HUDEP-2 (cell line): Measurements from ENCODE around the gene NFE2L3.
A peak's percentile ranks its signal among the peaks of the same experiment; 100 is the strongest.
"Not testable (repeated sequence)": the region's sequence is repeated elsewhere in the genome, so short reads cannot be mapped to it uniquely, and the experiment has no call there.

Experiments used
- DNase-seq, 76 experiments: peaks; one replicate each; lab custom pipeline; 2025; ENCODE audit not compliant: unreplicated experiment in 76 of 76; lab: John Stamatoyannopoulos, UW

Gene NFE2L3

GRCh38 chr7:26167303-26167934 lies 15.4 kb downstream of the NFE2L3 start:
- DNase-seq, result no peak

GRCh38 chr7:26168458-26169023 lies 16.5 kb downstream of the NFE2L3 start:
- no peak for DNase-seq

- DNase-seq, result no peak
Observed at GRCh38 chr7:26169271-26169670, 17.3 kb downstream of the NFE2L3 start.

- DNase-seq, result no peak
Observed at GRCh38 chr7:26170663-26171062, 18.7 kb downstream of the NFE2L3 start.

- no peak for DNase-seq
Observed at GRCh38 chr7:26171601-26172000, 19.6 kb downstream of the NFE2L3 start.

DNA sequence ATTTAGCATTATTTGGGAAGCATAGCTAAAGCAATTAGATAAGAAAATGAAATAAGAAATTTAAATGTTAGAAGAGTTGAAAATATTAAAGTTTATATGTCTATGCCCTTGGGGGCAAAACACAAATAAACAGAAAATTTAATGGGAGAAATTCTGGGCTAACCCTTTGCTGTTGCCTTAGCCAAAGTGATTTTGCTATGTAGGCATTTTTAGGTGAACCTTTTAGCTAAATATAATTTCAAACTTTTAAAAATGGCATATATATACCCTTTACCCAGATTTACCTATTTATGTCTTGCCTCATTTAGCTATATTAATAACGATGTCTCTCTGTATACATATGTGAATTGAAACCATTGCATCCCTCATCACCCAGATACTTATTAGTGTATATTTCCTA lies 20.1 kb downstream of the NFE2L3 start:
- no peak for DNase-seq

DNA sequence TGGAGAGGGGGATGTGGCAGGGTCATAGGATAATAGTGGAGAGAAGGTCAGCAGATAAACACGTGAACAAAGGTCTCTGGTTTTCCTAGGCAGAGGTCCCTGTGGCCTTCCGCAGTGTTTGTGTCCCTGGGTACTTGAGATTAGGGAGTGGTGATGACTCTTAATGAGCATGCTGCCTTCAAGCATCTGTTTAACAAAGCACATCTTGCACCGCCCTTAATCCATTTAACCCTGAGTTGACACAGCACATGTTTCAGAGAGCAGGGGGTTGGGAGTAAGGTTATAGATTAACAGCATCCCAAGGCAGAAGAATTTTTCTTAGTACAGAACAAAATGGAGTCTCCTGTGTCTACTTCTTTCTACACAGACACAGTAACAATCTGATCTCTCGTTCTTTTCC lies 23.9 kb downstream of the NFE2L3 start:
- DNase-seq, result not testable (repeated sequence)

GRCh38 chr7:26176696-26177095 lies 24.7 kb downstream of the NFE2L3 start:
- not testable (repeated sequence) for DNase-seq

DNA sequence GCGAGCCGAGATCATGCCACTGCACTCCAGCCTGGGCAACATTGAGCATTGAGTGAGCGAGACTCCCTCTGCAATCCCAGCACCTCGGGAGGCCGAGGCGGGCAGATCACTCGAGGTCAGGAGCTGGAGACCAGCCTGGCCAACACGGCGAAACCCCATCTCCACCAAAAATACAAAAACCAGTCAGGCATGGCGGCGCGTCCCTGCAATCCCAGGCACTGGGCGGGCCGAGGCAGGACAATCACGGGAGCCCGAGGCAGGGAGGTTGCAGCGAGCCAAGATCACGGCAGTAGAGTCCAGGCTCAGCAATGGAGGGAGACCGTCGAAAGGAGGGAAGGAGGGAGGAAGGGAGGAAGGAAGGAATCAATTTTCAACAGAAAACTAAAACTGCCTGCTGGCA lies 25.3 kb downstream of the NFE2L3 start:
- not testable (repeated sequence) for DNase-seq

DNA sequence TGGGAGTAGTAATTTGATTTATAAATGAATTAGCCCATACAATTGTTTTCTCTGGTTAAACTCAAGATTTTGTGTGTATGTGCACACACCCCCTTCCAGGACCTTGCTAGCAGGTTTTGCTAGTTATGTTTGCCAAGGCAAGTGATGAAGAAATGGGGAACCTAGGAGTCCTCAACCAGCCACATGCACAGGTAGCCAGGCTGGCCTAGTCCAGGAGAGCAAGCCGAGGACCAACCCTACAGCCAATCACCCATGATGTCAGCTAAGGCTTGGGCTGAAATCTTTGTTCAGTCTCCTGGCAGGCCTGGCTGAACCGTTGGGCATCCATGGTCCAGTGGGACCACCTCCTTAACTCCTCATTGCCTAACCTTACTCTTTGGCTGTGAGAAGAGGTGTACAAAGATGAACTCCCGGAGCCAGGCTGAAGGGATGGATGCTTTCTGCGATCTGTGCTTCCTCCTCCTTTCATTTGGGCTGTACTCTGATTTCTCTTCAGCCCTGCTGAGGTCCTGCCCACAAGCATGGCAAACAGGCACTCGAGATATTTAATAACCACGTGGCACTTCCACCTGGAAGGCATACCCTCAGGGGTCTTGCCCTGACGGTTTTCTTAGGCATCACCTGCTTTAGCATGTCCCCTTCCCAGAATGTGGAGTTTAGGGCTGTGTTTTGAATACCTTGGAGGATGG lies 26.4 kb downstream of the NFE2L3 start:
- no peak for DNase-seq

DNA sequence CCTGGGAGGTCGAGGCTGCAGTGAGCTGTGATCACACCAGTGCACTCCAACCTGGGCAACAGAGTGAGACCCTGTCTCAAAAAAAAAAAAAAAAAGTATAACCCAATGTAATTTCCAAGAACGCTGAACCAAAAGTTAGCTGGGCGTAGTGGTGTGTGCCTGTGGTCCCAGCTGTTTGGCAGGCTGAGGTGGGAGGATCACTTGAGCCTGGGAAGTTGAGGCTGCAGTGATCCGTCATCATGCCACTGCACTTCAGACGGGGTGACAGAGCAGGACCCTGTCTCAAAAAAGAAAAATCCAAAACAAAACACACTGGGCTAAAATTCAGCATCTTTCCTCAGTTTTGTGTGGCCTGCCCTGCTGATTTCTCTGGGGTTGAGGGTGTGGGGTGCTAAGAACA lies 27.4 kb downstream of the NFE2L3 start:
- no peak for DNase-seq

- no peak for DNase-seq
Observed at GRCh38 chr7:26179826-26180497, 28.0 kb downstream of the NFE2L3 start.

- peak in 35 of 76 experiments; percentile 7 to 68 (median 41) for DNase-seq
Observed at GRCh38 chr7:26180792-26181198, 28.8 kb downstream of the NFE2L3 start.

- DNase-seq, result no peak
Observed at GRCh38 chr7:26181474-26182227, 29.7 kb downstream of the NFE2L3 start.

- DNase-seq, result no peak
Observed at GRCh38 chr7:26182283-26182682, 30.3 kb downstream of the NFE2L3 start.

GRCh38 chr7:26182706-26183105 lies 30.7 kb downstream of the NFE2L3 start:
- no peak for DNase-seq

GRCh38 chr7:26183545-26184280 lies 31.7 kb downstream of the NFE2L3 start:
- DNase-seq, result peak in 1 of 76 experiments; percentile 33

GRCh38 chr7:26184281-26185101 lies 32.5 kb downstream of the NFE2L3 start:
- DNase-seq, result peak in 4 of 76 experiments; percentile 16 to 33 (median 26)

- DNase-seq, result peak in 2 of 76 experiments; percentile 11 to 21
Observed at GRCh38 chr7:26185131-26185843, 33.3 kb downstream of the NFE2L3 start.
